ENCODE measurements around the gene CD151. TPM values are rescaled to one million over a fixed set of nuclear protein-coding genes. Genes with fewer than 3 reads are reported as not detected.

CD151 gene
- total RNA-seq, 1 experiment from 2014 or later, result 115 TPM

GRCh38 chr11:809287-810039 is 23.3 kb upstream of the CD151 start, which contains the start of gene RPLP2:
RPLP2 (plus strand) TSS chr11:809967; CDS start chr11:810235, 268 bp downstream.
- H3K36me3 Mint-ChIP-seq, result peaks cover 28% of the 10 kb centered on the region
- no peaks in the 10 kb centered on the region for H3K27me3 Mint-ChIP-seq (ENCODE audit: low read depth)
- H3K9me3 Mint-ChIP-seq, result no peaks in the 10 kb centered on the region
- ATAC-seq, result peak; percentile 66
- H3K27ac Mint-ChIP-seq, result peak within 1 kb of the TSS; percentile 97
- peaks cover 40% of the 10 kb centered on the region for H3K4me1 Mint-ChIP-seq
- peak; percentile 97 for DNase-seq (ENCODE audit: low spot score)
- H3K4me3 Mint-ChIP-seq, result peak within 1 kb of the TSS; percentile 92
- POLR2A ChIA-PET, result interaction anchor here (0.6 to 2.0 kb wide), 7 partner anchors 10 to 26 kb away, joined by 3 to 18 read pairs (median 4); partner anchors contain the start of genes CD151, CRACR2B and PNPLA2
- CTCF ChIA-PET, result interaction anchor here (0.8 to 2.2 kb wide), 6 partner anchors 11 to 255 kb away, joined by 3 to 13 read pairs (median 5); no protein-coding TSS in a partner anchor
- TF ChIP-seq NFE2L1 (CRISPR knock-in tag; IDR thresholded peaks at IDR 0.05), result peak; percentile 31; the same call in 1 of the 2 replicates
- TF ChIP-seq E2F4 (CRISPR knock-in tag; IDR thresholded peaks at IDR 0.05; ENCODE audit: borderline replicate concordance, low read depth), result 0 out of 2 replicates have a peak, but pooled peaks have one; percentile 77
- TF ChIP-seq IRF2 (CRISPR knock-in tag; IDR thresholded peaks at IDR 0.05; ENCODE audit: borderline replicate concordance, low read depth), result 0 out of 2 replicates have a peak, but pooled peaks have one; percentile 41
- no peak for TF ChIP-seq AR (CRISPR knock-in tag; IDR thresholded peaks at IDR 0.05)
- peak; percentile 92 for TF ChIP-seq NFYB (CRISPR knock-in tag; conservative IDR thresholded peaks at IDR 0.05; ENCODE audit: low read depth)
- TF ChIP-seq USF2 (CRISPR knock-in tag; IDR thresholded peaks at IDR 0.05), result peak; percentile 60
- no peak for TF ChIP-seq FOXJ3 (CRISPR knock-in tag; IDR thresholded peaks at IDR 0.05; ENCODE audit: borderline replicate concordance)
- TF ChIP-seq SMAD3 (CRISPR knock-in tag; IDR thresholded peaks at IDR 0.05; ENCODE audit: borderline replicate concordance), result no peak; the same call in 1 of the 2 replicates
- TF ChIP-seq TP53 (CRISPR knock-in tag; IDR thresholded peaks at IDR 0.05), result no peak
- no peak for TF ChIP-seq NR3C1 (CRISPR knock-in tag; conservative IDR thresholded peaks at IDR 0.05; ENCODE audit: low read depth)
- TF ChIP-seq TEAD1 (CRISPR knock-in tag; IDR thresholded peaks at IDR 0.05), result 0 out of 2 replicates have a peak, but pooled peaks have one; percentile 65
- no peak for TF ChIP-seq ZNF121 (CRISPR knock-in tag; IDR thresholded peaks at IDR 0.05)
- TF ChIP-seq HMGA2 (CRISPR knock-in tag; IDR thresholded peaks at IDR 0.05), result no peak
- no peak for TF ChIP-seq E2F1 (CRISPR knock-in tag; IDR thresholded peaks at IDR 0.05)
- peak; percentile 43 for TF ChIP-seq ZNF281 (CRISPR knock-in tag; IDR thresholded peaks at IDR 0.05)
- TF ChIP-seq CBFB (CRISPR knock-in tag; IDR thresholded peaks at IDR 0.05; ENCODE audit: low read depth), result no peak
- TF ChIP-seq USF1 (CRISPR knock-in tag; IDR thresholded peaks at IDR 0.05), result 0 out of 2 replicates have a peak, but pooled peaks have one; percentile 16
- 0 out of 2 replicates have a peak, but pooled peaks have one; percentile 38 for TF ChIP-seq ZNF219 (CRISPR knock-in tag; IDR thresholded peaks at IDR 0.05; ENCODE audit: borderline replicate concordance)
- TF ChIP-seq ZNF671 (CRISPR knock-in tag; IDR thresholded peaks at IDR 0.05), result no peak
- TF ChIP-seq OVOL2 (CRISPR knock-in tag; IDR thresholded peaks at IDR 0.05; ENCODE audit: borderline replicate concordance), result no peak
- no peak for TF ChIP-seq PREB (CRISPR knock-in tag; IDR thresholded peaks at IDR 0.05; ENCODE audit: borderline replicate concordance)
- TF ChIP-seq E2F5 (CRISPR knock-in tag; IDR thresholded peaks at IDR 0.05), result 0 out of 2 replicates have a peak, but pooled peaks have one; percentile 32
- no peak for TF ChIP-seq ATF3 (CRISPR knock-in tag; conservative IDR thresholded peaks at IDR 0.05)
- TF ChIP-seq ZNF396 (CRISPR knock-in tag; IDR thresholded peaks at IDR 0.05; ENCODE audit: borderline replicate concordance), result no peak

Measured in WTC11 (cell line).